ENCODE measurements around the gene KCNIP1.
"Not testable (repeated sequence)": the region's sequence is repeated elsewhere in the genome, so short reads cannot be mapped to it uniquely, and the experiment has no call there.

Gene KCNIP1

DNA sequence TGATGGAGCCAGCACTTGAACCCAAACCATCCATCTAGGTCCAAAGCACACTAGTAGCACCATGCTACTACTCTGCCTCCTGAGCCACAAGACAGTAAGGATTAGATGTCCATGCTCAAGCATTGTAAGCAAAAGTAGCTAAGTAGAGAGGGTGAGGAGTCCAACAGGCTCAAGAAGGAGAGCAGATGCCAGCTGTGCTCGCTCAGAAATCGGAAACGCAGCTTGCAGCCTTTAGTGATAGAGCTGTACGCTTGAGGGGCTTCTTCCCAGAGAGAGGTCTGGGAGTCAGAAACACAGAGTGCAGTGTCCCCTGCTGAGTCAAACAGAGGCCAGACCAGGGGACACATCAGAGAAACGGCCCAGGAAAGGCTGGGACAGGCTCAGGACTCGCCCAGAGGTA, 247.0 kb downstream of the KCNIP1 start:
- DNase-seq (ENCODE audit: low spot score) = no peak

DNA sequence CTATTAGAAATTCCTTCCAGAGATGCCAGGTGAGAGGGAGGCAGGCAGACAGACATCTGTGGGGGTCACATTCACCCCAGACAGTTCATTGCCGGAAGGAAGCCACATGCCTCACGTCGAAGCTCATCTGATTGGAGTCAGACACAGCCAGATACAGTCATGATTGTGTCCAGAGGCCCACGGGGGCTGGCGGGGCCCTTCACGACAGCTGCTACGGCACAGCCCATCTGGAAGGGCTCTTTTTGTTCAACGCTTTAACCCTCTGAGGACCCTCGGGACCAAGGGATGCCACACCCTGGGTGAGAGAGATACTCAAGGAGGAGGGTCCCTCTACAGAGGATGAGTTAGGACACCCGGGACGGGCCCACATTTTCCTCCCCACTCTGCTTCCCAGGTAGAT, 247.8 kb downstream of the KCNIP1 start:
- no peak for DNase-seq (ENCODE audit: low spot score)

DNA sequence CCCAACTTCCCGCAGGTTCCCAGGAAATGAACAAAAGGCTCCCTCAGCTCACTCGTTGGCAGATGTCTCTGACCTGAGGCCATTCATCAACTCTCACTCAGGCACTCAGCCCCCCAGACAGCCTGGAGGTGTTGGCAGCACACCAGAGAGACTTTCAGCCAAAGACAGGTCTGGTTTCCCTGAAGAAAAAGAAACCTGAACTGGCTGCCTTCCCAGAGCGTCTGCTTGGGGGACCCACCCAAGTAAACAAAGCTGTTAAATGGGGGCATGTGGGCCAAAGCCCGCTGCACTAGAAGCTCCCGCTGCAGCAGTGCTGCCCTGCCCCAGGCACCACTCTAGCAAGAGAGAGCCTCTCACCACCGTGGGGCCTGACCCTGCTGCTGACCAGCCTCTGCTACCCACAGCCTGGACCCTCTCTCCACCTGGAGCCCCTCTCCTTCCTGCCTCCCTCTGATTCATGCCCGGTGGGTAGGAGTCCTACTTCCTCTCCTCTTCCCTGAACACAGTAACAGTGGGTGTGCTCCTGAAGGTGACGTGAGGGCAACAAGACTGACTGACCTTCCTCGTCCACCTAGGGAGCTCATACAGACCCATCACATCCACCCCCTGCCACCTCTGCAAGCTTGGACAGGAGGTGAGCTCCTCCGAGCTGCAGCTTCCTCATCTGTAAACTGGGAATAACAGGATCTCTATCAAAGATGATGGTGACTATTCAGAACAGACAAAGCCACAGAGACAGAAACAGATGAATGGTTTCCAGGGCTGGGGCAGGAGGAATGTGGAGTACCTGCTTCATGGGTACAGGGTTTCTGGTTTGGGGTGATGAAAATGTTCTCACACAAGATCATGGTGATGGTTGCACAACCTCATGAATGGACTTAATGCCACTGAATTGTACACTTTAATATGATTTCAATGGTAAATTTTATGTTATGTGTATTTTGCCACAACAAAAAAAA, 248.7 kb downstream of the KCNIP1 start:
- no peak for DNase-seq (ENCODE audit: low spot score)

DNA sequence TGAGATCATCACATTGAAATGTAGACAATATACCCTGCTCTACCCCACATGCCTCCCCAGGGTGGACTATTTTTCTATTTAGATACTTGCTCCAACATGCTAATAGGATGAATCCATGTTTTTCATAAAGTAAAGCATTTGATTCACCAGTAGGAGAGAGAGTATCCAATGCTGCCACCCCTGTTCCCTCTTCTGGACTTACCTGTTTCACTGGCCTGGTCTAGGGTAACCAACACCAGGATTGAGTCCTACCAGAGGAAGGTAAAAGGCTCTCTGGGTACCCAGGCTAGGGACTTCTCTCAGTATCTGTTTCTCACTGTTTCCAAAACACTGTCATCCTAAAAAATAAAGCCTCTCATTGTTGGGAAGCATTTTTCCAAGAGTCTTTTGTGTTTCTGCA, 249.5 kb downstream of the KCNIP1 start:
- DNase-seq (ENCODE audit: low spot score) = no peak

DNA sequence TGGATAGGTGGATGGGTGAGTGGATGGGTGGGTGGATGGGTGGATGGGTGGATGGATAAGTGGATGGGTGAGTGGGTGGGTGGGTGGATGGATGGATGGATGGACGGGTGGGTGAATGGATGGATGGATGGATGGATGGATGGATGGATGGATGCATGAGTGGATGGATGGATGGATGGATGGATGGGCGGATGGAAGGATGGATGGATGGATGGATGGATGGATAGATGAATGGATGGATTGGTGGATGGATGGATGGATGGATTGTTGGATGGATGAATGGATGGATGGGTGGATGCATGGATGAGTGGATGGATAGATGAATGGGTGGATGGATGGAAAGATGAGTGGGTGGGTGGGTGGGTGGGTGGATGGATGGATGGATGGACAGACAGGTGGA, 250.7 kb downstream of the KCNIP1 start:
- DNase-seq (ENCODE audit: low spot score) = not testable (repeated sequence)

DNA sequence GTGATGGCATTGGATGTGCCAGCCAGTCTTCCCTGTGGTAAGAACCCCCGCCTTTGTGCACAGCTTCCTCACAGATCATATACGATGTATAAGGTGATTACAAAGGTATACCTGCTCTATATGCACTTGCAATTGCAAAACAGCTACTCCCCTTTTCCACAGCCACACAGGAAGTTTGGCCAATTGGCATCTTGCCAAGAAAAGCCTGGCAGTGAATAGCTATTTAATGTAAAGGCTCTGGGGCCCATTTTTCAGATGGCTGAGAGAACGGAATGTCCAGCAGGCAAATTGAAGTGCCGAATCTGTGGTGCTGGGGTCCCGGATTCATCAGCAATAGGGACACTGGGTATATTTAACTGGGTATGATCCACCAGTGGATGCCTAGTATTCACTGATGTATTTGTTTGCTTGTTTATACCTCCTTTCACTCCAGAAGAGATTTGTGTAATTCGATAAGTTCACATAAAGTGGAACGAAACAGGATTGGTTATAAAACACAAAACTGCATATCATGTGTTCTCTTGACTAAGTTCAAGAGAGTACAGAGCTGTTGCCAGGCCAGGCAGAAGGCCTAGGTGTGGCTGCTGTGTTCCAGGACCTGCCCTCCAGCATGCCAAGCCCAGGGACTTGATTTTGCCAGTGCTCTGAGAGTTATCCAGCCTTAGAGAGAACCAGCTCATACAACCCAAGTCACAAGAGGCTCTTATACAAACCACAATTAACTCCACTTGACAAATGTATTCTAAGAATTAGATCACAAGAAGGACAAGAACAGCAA, 252.0 kb downstream of the KCNIP1 start:
- peak; percentile 38 for DNase-seq (ENCODE audit: low spot score)

DNA sequence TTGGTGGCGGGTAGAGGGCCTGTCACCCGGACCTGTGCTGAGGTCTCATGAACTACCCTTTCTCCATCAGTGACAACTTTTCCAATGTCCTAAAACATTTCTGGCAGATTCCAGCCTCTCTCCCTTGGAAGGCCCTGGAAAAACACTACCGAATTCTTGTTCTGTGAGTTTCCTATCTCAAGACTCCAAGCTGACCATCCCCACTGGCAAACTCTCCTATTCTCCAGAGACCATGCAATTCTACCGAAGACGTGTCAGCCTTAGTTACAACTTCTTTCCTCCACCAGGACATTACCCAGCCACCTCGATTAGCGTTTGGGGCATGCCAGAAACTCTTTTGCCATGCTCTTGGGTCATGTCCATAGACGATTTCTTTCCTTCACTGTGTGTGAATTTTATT, 252.9 kb downstream of the KCNIP1 start:
- DNase-seq (ENCODE audit: low spot score) = no peak

DNA sequence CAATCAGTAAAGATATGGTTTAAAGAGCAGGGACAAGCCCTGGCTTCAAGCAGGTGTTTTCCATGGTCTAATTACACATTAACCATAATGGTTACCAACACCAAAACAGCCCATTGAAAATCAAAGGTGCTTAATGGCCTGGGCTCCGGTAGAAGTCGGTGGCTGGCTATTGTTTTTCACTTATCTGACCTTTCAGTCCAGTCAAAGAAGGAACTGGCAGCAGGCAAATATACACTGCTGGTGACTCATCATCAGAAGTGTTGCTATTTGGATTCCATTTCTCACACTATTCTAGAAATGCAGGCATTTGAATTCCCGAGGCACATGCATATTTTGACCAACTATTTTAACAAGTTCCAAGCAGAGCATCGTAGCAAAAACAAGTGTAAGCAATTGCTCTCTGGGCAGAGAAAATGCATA, 253.4 kb downstream of the KCNIP1 start:
- peak; percentile 84 for DNase-seq (ENCODE audit: low spot score)

DNA sequence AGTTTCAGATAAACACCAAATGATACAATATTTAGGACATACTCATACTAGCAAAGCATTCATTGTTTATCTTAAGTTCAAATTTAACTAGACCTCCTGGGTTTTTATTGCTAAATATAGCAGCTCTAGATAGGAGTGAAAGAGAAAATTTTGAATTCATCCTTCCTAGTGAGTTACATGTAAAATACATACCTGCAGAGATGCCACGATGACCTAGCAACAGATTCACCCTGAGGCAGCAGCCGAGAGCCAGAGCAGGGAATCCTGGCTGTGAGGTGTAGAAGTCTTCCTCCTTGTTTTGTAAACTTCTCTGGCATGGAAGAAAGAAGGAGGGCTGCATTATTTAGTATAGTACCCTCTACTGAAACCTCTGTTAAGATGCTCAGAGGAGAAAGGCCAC, 253.8 kb downstream of the KCNIP1 start:
- no peak for DNase-seq (ENCODE audit: low spot score)

DNA sequence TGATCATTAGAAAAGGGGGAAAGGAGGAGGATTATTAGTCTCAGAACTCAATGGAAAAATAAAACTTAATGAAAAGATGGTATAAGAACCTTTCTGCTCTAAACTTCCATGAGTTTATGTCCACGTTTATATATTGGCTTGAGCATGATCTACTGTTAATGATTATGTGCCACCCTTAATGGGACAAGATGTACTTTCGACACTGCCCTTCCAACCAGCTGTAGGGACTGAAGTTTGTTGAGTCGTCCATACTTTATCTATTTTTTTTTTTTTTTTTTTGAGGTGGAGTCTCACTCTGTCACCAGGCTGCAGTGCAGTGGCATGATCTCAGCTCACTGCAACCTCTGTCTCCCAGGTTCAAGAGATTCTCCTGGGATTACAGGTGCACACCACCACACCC, 254.7 kb downstream of the KCNIP1 start:
- no peak for DNase-seq (ENCODE audit: low spot score)

DNA sequence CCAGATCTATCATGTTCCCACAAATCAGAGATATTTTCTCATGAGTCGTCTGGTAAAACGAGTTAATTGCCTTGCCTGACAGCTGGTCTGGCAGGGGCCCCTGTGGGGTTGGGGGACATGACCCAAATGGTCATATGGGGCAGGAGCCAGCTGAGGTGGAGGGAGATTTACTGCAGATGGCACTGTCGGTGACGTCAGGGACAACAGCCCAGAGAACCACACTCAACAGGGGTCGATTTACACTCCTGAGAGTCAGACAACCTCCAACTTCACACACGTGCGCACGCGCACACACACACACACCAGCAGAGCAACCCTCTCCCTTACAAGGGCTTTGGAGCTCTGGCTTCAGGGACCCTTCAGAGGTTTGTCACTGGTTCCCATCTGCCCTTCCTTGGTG, 256.3 kb downstream of the KCNIP1 start:
- no peak for DNase-seq (ENCODE audit: low spot score)

DNA sequence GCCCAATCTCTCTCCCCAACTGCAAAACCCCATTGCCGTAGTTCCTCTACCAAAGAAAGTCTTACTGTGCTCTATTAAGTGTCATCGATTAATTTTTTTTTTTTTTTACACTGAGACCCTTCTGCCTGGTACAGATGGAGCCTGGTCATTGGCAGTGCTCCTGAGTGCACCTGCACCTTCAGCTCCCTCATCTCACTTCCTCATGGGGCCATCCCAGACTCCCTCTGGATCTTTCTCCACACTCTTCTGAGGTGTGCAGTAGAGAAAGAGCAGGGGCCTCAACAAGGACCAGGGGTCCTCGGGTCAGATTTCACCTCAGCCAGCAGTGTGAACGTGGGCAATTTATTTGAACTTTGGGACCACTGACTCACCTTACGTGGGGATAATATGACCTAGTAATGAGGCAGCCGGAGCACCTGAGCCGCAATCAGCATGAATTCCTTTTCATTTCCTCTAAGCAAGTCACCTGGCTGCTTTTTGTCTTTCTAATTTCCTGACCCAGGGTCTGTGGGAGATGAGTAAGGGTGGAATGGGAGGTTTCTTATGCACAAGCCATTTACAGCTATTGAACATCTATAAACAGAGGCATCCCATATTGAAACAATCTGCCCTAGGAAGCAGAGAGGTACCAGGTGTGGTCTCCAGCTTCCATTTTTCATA, 257.4 kb downstream of the KCNIP1 start:
- no peak for DNase-seq (ENCODE audit: low spot score)

DNA sequence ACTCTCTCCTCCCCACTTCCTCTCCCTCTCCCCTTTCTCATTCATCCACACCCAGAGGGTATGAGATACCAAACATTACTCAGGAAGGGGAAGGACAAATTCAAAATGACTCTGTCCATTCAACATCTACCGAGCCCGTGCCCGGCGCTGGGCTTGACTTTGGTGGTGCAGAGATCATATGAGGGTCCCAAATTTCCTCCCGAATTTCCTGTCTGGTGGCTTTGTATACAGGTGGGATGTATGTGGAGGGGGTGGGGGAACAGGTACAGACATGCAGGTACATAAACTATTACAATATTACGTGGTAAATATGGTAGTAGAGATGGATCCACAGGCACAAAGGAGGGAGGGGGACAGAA, 257.9 kb downstream of the KCNIP1 start:
- DNase-seq (ENCODE audit: low spot score) = no peak

DNA sequence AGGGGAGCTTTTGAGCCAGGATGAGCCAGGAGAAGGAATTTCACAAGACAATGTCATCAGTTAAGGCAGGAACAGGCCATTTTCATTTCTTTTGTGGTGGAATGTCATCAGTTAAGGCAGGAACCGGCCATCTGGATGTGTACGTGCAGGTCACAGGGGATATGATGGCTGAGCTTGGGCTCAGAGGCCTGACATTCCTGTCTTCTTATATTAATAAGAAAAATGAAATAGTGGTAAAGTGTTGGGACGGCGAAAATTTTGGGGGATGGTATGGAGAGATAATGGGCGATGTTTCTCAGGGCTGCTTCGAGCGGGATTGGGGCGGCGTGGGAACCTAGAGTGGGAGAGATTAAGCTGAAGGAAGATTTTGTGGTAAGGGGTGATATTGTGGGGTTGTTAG, 258.5 kb downstream of the KCNIP1 start:
- DNase-seq (ENCODE audit: low spot score) = not testable (repeated sequence)

DNA sequence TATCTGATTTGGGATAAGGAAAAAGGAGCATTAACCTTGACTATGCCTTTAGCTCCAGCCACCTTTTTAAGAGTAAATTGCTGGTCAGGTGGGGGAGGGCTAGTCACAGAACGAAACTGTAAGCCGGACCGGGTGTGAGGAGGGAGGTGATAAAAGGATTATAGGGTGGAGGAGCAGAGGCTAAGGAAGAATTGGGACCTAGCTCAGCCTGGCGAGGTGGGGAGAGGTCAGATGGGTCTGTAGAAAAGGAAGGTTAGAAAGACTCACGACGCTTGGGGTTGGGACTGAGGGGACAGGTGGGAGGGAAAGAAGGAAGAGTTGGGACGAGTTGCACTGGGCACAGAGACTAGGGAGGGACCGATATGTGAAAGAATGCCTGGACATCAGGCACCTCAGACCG, 262.0 kb downstream of the KCNIP1 start:
- DNase-seq (ENCODE audit: low spot score) = not testable (repeated sequence)

DNA sequence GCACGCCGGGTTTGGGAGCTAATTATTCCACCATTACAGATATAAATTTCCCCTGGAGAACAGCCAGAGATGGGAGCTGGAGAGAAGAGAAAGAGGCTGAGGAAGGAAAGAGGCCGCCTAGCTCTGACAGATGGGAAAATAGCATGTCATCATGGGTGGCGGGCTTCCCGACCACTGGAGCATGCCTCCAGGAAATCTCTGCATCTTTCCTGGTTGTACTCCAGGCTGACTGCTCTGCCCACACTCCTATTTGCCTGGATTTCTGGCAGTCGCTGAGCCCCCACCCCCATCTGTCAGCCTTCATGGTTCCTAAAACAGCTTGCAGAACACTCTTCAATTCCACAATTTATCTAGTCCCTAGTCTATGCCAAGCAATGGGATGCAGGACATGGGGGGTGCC, 265.4 kb downstream of the KCNIP1 start:
- no peak for DNase-seq (ENCODE audit: low spot score)

DNA sequence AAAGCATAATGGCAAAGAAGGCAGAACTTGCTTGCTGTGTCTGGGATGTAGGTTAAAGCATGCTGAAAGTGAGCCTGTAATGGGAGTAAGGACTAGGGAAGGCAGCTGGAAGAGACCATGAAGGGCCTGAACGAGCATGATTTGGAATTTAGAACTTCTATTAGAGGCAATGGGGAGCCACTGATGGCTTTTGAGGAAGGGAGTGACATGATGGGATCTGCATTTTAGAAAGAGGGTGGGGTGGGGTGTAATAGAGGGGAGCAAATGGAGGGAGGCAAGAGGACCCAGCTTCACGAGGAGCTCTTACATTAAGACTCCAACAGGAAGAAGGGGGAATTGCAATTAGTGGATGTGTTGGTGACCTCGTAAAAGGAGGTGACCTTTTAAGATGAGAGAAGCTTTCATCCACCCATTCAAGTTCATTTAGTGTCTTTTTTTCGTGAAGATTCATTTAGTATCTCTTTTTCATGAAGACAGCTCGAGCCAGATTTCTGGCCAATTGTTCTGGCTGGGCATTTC, 266.1 kb downstream of the KCNIP1 start:
- DNase-seq (ENCODE audit: low spot score) = no peak

DNA sequence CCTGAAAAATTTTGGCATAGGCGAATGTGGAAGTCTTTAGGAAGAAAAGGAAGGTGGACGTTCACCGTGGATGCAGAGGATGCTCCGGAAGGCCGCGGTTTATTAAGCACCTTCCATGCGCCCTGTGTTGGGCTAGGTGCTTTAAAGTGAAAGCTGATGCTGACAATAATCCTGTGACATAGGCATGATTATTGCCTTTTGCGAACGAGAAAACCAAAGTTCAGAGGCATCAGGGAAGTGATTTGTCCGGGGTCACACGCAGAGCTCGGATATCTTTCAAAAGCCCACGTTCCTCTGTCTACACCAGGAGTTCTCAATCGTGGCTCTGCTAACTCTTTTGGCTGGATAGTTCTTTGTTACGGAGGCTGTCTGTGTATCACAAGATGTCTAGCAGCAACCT, 267.7 kb downstream of the KCNIP1 start:
- no peak for DNase-seq (ENCODE audit: low spot score)

DNA sequence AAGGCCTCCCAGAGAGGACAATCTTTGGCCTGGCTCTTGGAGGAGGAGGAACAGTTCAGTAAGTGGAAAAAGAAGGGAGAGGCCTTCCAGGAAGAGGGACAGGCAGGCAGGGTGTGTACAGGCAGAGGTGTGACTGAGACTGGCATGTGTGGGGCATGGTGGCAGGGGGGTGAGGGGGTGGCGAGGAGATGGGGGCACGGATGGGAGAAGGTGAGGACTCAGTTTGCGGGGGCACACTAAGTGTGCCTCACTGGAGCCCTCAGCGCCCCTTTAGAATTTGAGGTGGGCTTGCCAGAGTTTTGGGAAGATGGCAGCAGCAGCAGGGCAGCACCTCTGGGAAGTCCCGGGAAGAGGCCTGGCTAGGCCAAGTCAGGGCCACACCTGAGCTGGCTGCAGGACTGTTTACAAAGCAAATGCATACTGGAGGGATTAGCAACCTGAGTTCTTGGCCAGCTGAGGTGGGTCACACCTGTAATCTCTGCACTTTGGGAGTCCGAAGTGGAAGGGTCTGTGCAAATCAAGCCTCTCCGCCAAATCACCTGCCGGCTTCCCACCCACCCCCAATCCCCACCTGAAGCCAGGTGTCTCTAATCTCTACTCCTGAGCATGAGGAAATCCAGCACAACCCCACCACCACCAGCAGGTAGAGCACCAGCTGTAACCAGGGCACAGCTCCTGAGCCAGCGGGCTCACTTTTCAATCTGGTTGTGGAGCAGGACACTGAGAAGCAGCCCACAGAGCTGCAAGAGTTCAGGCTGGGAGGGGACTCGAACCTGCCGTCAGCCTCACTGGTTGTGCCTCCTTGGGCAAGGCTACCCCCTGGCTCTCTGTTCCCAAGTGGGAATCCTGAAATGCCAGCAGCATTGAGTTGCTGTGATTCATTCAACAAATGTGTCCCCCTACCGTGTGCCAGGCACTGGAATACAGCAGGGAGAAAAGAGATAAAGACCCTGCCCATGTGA, 269.5 kb downstream of the KCNIP1 start:
- DNase-seq (ENCODE audit: low spot score) = no peak

DNA sequence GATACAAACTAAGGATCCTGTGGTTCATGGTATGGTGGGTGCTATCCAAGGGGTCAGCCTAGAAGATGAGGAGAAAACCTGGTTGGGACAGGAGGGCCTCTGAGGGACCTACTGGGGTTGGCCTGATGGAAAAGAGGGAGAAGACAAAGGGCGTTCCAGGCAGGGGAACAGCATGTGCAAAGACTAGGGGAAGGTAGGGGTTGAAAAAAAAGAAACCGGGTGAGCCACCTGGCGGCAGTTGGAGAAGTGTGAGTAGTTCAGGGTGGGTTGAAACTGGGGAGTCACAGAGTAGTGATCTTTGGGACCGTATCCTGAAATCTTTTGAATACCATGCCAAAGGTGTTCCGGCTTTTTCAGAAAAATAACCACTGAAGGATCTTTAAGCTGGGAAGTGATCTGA, 271.0 kb downstream of the KCNIP1 start:
- DNase-seq (ENCODE audit: low spot score) = no peak

DNA sequence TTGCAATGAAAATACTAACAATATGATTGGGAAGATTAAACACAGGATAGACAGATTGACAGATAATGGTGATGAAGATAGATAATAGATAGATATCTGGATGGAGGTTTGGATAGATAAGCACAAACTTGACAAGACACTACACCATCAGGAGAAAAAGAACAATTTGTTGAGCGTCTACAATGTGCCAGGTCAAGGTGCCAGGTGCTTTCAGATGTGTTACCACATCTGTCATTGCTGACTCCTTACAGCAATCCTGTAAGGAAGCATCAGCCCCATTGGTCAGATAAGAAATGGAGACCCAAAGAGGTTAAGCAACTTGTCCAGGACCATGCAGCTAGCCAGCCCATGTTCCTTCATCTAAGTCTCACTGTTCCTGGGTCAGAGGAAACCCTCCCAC, 278.1 kb downstream of the KCNIP1 start:
- no peak for DNase-seq (ENCODE audit: low spot score)
